GM19438 (cell line): ENCODE data around the gene CPT1B.
A peak's percentile ranks its signal among the peaks of the same experiment; 100 is the strongest.

Experiments used
- ATAC-seq: cut with Tn5 transposase; IDR thresholded peaks from one replicate; pipeline ENCODE4 v1.9.1; 2021; ENCODE audit warnings: low read depth; ENCODE audit not compliant: unreplicated experiment

CPT1B gene

DNA sequence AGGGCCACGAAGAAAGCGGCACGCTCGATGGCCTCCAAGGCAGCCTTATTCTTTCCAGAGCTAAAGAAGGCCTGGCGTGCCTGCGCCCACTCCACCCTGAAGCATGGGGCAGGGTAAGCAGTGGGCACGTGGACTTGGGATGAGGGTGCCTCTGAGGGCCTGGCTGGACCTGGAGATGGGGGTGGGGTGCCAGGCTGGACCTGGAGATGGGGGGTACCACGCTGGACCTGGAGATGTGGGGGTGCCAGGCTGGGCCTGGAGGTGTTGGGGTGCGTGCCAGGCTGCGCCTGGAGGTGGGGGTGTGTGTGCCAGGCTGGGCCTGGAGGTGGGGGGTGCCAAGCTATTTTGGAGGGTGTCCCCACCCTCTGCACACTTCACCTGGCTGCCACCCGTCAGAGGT, 5.3 kb downstream of the CPT1B start:
- no peak for ATAC-seq

DNA sequence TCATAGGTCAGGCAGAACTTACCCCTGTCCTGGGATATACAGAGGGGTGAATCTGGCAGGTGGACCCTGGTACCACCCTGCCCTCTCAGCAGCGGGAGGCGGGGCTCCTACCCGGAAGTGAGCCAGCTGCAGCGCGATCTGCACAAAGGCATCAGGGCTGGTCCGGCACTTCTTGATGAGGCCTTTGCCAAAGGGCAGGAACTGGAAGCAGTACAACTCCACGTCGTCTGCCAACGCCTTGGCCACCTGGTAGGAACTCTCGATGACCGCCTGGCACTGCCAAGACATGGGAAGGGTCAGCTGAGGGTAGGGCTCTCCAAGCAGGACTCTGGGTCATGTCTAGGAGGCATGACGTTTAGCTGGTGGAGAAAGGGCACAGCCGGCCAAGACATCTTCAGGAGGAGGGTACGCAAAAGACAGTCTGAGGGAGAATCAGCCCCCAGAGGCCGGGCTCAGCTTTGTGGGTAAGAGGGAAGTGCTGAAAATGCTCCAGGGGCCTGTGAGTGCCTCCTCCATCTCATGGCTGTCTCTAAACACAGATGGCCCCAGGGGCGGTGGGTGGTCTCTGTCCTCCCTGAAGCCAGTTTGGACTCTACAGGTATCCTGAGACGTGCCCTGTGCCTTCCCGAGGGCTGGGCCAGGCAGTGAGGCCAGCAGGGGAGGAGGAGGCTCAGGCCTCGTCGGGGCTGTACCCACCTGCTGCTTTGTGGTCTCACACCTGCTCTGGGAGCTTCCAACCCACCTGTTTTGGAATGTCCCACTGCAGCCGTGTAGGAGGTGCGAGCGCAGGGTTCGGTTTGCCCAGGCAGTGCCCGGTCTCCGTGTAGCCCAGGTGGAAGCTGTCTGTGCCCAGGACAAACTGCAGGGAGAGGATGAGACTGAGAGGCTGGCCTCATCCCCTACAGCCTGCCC, 6.7 kb downstream of the CPT1B start:
- no peak for ATAC-seq

DNA sequence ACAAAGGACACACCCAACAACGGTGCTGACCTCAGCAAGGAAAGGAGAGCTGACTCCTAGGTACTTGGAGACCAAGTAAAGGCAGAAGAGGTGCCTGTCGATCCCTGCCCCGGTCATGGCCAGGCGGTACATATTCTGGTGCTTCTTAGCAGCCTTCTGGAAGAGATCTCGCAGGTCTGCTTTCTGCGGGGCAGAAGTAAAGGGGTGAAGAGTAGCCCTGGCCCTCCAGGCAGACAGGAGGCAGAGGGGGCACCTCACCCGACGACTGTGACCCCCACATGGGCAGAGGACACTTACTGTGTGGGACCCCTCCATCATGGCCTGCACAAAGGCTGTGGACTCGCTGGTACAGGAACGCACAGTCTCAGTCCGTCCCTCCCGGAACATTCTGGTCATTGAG, 7.4 kb downstream of the CPT1B start:
- ATAC-seq, result no peak

DNA sequence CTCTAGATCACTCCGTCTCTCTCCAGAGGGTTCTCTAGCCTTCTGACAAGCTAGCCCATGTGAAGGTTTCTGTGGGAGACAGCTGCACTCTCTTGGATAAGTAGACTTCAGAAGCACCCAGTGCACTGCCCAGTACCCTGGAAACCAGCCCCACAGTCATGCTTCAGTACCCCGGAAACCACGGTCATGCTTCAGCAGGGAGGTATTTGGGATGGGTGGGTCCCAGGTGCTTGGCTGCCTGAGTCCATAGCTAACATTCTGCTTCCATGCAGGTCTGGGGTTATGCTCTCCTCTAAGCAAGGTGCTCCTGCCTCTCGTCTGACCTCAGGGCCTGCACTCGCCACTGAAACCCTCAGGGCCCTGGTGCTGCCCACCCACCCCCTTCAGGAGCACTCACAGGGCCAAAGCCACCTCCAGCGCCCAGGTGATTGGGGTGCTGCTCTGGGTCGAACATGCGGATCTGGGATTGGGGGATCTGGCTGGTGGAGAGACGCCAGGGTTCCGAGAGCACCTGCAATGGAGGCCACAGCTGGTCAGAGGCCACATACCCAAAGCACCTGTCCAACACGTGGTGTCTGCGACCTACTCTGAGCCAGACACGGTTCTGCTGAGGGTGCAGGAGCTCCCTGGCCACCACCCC, 8.2 kb downstream of the CPT1B start:
- ATAC-seq, result no peak

DNA sequence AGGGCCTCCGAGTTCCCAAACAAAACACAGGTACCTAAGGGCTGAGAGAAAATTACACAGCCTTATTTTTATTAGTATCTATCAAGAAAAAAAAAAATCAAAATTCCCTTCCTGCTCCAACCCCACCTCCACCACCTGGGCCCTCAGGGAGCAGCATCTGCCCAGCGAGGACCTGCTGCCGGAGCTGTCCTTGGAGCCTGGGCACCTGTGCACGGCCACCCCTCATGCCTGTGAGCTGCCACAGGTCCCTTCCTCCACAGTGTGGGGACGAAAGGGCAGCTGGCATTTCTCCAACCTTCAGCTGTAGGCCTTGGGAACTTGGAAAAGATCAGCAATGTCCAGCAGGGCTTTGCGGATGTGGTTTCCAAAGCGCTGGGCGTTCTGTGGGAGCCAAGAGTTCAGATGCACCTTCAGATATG, 9.2 kb downstream of the CPT1B start:
- ATAC-seq, result no peak

DNA sequence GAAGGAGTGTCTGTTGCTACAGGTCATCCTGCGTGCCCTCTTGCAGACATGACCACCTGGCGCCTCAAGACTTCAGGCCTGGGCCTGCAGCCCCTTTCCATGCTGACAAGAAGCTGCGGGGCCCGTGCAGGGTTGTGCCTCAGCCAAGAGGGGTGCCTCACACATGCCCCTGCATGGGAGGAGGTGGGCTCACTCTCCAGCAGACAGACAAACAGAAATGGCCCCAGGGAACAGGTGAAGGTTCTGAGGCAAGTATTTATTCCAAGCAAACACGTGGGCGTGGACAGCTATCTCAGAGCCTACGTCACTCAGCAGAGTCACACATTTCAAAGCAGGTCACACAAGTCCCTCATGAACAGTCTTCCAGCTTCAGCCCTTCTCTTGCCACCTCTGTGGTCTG, 9.6 kb downstream of the CPT1B start:
- no peak for ATAC-seq

DNA sequence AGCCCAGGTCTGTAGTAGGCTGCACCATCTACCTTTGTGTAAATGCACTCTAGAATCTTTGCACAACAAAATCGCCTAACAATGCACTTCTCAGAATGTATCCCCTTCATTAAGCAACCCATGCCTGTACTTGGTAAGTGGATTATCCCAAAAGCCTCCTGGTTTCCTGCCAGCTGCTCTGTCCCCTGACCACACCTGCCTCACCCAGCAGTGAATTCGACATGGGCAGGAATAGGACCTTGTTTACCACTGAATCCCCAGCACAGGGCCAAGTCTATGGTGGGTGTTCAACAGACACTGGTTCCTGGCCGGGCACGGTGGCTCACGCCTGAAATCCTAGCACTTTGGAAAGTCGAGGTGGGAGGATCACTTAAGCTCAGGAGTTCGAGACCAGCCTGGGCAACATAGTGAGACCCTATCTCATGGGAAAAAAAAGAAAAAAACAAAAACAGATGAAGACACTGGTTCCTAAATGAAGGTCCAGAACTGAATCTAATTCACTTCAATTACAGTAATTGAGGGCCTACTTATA, 10.4 kb downstream of the CPT1B start:
- ATAC-seq, result no peak

DNA sequence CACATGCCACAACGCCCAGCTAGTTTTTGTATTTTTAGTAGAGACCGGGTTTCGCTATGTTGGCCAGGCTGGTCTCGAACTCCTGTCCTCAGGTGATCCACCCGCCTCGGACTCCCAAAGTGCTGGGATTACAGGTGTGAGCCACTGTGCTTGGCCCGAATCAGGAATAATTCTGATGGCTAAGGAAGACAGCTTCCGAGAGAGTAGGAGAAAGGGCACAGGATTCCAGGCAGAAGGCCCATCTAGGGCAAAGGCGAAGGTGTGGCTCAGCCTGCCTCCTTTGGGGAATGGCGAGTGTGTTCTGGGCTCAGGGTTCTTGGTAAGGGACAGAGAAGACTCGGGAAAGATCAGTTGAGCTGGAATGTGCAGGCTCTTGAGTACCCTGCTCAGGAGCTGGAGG, 13.9 kb downstream of the CPT1B start:
- ATAC-seq, result no peak

DNA sequence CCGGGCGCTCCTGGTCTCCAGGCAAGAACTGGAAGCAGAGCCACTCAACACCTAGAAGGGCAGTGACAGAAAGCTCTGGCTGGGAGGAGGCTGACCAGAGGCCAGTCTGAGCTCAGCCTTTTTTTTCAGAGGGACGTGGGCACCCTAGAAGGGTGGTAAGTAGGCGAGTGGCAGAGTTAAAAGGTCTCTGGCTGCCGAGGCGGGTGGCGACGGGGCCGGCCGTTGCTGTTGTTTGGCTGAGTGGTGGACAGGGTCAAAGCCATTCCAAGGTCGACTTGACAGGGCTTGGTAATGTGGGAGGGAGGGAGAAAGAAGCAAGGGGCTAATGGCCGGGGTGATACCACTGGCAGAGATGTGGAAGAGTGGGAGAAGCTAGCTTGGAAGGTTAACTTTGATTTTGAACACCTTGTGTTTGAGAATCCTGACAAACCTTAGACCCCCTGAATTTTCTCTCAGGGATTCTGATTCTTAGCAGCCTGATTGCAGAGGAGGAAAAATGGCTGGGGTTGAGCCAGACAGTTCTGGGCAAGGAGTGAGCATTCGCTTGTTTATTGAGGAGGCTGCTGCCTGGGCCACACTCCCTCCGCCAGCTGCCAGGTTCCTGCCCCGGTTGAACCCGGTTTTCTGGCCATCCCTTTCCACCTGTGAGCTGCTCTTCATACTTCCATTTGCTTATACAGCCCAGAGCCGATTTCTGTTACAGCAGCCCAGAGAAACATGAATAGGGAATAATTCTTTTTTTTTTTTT, 14.6 kb downstream of the CPT1B start:
- no peak for ATAC-seq

DNA sequence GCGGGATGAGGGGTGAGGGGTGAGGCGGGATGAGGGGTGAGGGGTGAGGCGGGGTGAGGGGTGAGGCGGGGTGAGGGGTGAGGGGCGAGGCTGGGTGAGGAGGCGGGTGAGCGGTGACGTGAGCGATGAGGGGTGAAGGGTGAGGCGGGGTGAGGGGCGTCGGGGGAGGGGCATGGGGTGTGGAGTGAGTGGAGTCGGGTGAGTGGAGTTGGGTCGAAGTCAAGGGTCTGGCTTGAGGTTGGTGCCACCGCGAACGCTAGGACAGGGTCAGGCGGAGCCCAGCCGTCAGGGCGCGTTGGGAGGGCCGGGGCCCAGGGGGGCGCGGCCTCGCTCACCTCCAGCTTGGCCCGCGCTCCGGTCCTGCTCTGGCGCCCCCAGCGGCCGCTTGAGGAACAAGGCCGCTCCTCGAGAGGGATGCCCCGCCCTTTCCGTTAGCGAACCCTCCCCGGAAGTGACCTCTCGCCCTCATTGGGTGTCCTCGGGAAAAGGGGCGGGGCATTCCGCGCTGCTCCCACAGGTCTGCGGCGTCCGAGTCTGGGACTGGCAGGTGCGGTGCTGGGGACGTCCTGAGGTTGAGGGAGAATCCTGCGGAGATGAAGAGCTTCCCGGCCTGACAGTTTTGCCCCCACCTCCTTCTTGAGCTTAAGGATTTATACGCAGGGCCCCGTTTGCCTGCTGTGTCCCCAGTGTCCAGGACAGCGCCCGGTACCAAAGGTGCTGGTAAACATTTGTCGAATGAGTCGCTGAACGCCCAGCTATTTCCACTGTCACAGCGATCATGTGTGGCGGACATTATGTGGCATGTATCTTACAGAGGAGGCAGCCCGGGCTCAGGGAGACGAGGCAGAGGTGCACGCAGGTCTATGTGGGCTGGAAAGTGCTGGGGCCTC, 15.5 kb downstream of the CPT1B start, which contains the start of gene SYCE3:
Gene SYCE3 (minus strand): TSS at position 397 of the 890 bp plus-strand sequence. CDS start 6,514 bp downstream, outside the sequence.
- ATAC-seq, result peak; percentile 85

DNA sequence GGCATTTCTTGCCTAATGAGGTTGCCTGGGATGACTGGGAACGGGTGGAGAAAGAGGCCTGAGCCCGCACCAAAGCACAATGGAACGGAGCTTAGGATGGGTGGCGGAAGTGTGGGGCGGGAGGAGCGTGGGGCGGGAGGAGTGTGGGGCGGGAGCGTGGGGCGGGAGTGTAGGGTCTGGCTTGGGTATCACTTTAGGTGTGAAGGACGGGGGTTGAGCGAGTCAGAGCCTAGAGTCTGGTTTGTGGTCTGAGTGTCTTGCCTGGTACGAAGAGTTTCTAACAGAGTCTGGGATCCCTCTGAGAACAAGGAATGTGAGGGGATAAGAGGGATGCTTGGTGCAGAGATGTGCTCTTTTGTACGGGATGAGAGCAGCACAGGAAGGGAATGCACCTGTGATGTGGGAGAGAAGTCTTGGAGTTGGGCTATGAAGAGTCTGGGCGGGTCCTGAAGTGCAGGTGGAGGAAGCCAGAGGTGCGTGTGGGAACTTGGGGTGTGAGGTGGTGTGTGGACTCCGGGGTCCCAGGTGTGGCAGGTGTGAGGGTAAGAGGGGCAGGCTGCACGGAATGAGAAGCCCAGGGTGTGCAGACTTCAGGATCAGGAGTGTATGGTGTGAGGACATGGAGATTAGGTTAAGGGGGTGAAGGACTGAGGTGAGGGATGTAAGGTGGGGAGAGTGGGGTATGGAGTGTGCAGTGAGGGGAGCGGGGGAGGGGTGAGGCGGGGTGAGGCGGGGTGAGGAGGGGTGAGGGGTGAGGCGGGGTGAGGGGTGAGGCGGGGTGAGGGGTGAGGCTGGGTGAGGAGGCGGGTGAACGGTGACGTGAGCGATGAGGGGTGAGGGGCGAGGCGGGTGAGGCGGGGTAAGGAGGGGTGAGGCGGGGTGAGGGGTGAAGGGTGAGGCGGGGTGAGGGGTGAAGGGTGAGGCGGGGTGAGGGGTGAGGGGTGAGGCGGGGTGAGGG, 16.5 kb downstream of the CPT1B start:
- no peak for ATAC-seq

DNA sequence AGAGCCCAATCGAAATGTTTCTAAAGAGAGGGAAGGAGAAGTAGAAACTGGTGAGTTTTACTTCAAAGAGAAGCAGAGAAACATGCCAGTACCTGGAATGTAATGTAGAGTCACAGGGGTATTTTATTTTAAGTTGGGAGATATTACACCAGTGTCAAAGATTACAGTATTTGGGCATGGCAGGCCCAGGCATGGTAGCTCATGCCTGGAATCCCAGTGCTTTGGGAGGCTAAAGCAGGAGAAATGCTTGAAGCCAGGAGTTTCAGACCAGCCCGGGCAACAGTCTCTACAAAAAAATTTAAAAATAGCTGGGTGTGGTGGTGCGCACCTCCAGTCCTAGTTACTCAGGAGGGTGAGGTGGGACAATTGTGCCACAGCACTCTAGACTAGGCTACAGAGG, 18.2 kb downstream of the CPT1B start:
- ATAC-seq, result no peak

DNA sequence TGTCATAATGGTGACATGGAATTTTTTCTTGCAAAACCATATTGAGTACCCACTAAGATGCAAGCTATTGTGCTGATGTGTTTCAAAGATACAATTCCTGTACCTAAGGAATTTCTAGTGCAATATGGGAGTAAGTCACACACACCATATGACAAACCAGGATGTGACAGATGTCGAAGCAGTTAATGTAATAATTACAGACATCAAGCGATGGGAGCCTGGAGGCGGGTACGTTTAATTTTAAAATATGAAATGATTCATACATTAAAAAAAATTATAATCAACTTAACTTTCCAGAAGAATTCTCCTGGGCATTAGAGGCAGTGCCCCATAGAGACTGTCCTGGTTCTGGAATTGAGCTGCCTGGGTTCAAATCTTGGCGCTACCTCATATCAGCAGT, 21.5 kb downstream of the CPT1B start:
- ATAC-seq, result no peak

DNA sequence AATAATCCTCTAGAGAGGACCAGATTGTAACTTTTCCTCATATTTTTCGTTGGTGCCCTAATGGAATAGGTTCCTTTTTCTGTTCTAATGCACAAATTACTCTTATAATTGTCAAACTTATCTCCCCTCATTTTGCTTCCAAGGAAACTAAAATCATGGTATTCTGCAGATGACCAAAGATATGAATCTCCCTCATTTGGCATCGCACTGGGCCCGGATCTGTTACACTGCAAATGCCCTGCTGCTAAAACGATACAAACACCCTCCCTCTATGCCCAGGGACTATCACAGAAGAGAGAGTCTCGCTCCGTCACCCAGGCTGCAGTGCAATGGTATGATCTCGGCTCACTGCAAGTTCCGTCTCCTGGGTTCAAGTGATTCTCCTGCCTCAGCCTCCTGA, 24.9 kb downstream of the CPT1B start:
- no peak for ATAC-seq

DNA sequence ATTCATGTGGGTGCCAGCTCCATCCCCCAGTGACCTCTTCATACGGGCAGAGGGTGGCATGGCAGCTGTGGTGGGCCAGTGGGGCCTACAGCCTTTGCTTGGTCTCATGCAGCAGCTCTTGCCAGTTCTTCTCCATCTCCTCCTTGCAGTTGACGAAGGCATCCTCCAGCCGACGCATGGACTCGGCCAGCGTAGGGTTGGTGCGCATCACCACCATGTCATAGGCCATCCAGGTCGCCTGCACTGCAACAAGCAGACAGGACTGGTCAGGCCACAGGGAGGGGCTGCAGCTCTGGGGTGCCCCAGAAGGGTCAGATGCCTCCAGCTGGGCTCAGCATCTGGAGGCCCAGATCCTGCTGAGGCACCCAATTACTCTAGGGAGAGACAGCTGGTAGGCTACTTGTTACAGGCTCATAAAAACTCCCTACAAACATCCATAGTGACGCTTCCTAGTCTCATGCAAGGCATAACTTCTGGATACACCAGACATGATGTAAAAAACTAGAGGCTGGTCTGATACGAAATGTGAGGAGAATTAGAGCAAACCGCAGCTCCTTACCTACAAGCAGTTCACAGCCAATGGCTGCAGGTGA, 27.0 kb downstream of the CPT1B start:
- no peak for ATAC-seq

DNA sequence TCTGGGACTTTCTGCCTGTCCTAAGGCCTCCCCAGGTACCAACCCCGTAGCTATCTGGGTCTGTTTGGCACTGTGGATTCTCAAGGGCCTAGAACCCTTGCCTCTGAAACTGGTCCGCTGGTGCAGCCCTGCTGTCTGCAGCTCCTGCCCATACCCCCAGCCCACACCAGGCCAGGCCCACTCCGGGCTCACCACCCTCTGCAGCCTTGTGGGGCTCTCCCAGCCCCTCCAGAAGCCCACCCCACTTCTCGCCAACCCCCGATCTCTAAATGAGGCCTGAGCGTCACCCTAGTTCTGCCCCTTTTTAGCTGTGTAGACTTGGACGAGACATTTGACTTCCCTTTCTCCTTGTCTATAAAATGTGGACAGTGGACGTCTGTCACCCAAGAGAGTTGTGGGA, 27.8 kb downstream of the CPT1B start:
- no peak for ATAC-seq

DNA sequence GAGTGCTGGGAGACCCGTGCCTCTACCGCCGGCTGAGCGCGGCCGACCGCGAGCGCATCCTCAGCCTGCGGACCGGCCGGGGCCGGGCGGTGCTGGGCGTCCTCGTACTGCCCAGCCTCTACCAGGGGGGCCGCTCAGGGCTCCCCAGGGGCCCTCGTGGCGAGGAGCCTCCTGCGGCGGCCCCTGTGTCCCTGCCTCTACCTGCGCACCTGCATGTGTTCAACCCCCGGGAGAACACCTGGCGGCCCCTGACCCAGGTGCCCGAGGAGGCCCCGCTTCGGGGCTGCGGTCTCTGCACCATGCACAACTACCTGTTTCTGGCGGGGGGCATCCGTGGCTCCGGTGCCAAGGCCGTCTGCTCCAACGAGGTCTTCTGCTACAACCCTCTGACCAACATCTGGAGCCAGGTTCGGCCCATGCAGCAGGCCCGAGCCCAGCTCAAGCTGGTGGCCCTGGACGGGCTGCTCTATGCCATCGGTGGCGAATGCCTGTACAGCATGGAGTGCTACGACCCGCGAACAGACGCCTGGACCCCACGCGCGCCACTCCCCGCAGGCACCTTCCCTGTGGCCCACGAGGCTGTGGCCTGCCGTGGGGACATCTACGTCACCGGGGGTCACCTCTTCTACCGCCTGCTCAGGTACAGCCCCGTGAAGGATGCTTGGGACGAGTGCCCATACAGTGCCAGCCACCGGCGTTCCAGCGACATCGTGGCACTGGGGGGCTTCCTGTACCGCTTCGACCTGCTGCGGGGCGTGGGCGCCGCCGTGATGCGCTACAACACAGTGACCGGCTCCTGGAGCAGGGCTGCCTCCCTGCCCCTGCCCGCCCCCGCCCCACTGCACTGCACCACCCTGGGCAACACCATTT, 29.1 kb downstream of the CPT1B start:
- ATAC-seq, result no peak
